Astrocyte (in vitro differentiated cells and primary cell): Measurements from ENCODE around the gene SUGCT. TPM values are rescaled to one million over a fixed set of nuclear protein-coding genes. Genes with fewer than 3 reads are reported as not detected.

Experiments used
- DNase-seq: peaks from one replicate; pipeline ENCODE4 v3.0.0-alpha.2; 2010; ENCODE audit warnings: low read depth
- FAIRE-seq: peaks from 2 replicates; lab custom pipeline; 2011; peaks lifted over from hg19 to GRCh38; lab: Jason Lieb, UNC
- H2AFZ ChIP-seq: 2 replicates; pipeline ENCODE4 v1.6.0; 2012; ENCODE audit warnings: low read depth, low read length, inconsistent platforms
- H3K27ac ChIP-seq: 2 replicates; pipeline ENCODE4 v1.5.1; 2011; ENCODE audit warnings: low read depth, low read length, inconsistent platforms
- H3K27me3 ChIP-seq: 2 replicates; pipeline ENCODE4 v1.6.0; 2011; ENCODE audit warnings: low read length, inconsistent platforms; ENCODE audit not compliant: insufficient read depth
- H3K36me3 ChIP-seq: 2 replicates; pipeline ENCODE4 v1.5.1; 2011; ENCODE audit warnings: low read length, inconsistent platforms; ENCODE audit not compliant: insufficient read depth
- H3K4me1 ChIP-seq: 2 replicates; pipeline ENCODE4 v1.5.1; 2011; ENCODE audit warnings: low read length, inconsistent platforms; ENCODE audit not compliant: insufficient read depth
- H3K4me2 ChIP-seq: 2 replicates; pipeline ENCODE4 v1.6.0; 2012; ENCODE audit warnings: low read length, inconsistent platforms
- H3K4me3 ChIP-seq: 2 replicates; pipeline ENCODE4 v1.5.1; 2011; ENCODE audit warnings: low read depth, mild to moderate bottlenecking, low read length, inconsistent platforms; ENCODE audit not compliant: insufficient read depth
- H3K79me2 ChIP-seq: 2 replicates; pipeline ENCODE4 v1.6.0; 2012; ENCODE audit warnings: mild to moderate bottlenecking, low read length, inconsistent platforms; ENCODE audit not compliant: insufficient read depth
- H3K9ac ChIP-seq: 2 replicates; pipeline ENCODE4 v1.6.0; 2012; ENCODE audit warnings: mild to moderate bottlenecking, low read length, inconsistent platforms
- H3K9me3 ChIP-seq: 2 replicates; pipeline ENCODE4 v1.5.1; 2012; ENCODE audit warnings: low read depth, mild to moderate bottlenecking, low read length, inconsistent platforms; ENCODE audit not compliant: insufficient read depth
- H4K20me1 ChIP-seq: 2 replicates; pipeline ENCODE4 v1.6.0; 2012; ENCODE audit warnings: low read length, inconsistent platforms; ENCODE audit not compliant: insufficient read depth
- H3K27ac Mint-ChIP-seq: one replicate; pipeline ENCODE4 v1.8.0; 2021; ENCODE audit warnings: mild to moderate bottlenecking, mixed read lengths; ENCODE audit not compliant: unreplicated experiment
- H3K27me3 Mint-ChIP-seq: one replicate; pipeline ENCODE4 v1.8.0; 2021; ENCODE audit warnings: low read depth, mixed read lengths; ENCODE audit not compliant: unreplicated experiment
- H3K36me3 Mint-ChIP-seq: one replicate; pipeline ENCODE4 v1.8.0; 2021; ENCODE audit warnings: low read depth, mixed read lengths; ENCODE audit not compliant: unreplicated experiment
- H3K4me1 Mint-ChIP-seq: one replicate; pipeline ENCODE4 v1.8.0; 2021; ENCODE audit warnings: low read depth, mixed read lengths; ENCODE audit not compliant: unreplicated experiment
- H3K4me3 Mint-ChIP-seq: one replicate; pipeline ENCODE4 v1.8.0; 2021; ENCODE audit warnings: mild to moderate bottlenecking, moderate library complexity, mixed read lengths; ENCODE audit not compliant: unreplicated experiment
- H3K9me3 Mint-ChIP-seq: one replicate; pipeline ENCODE4 v1.8.0; 2021; ENCODE audit warnings: mild to moderate bottlenecking, mixed read lengths; ENCODE audit not compliant: unreplicated experiment
- EZH2 ChIP-seq: IDR thresholded peaks from 2 replicates; pipeline ENCODE4 v1.6.1; 2012; ENCODE audit warnings: mild to moderate bottlenecking, low read length, inconsistent platforms; ENCODE audit not compliant: insufficient read depth
- total RNA-seq: library from RNA; stranded (reverse); gene quantifications from 2 replicates; pipeline ENCODE4 v1.2.1, GENCODE V29; 2021
- TF ChIP-seq, protein P1 (sequence below): IDR thresholded peaks from 2 replicates; pipeline ENCODE4 v1.5.1; 2011; ENCODE audit warnings: low read depth, mild to moderate bottlenecking, inconsistent platforms, low read length, moderate library complexity; ENCODE audit not compliant: insufficient read depth

The SUGCT gene
- total RNA-seq, 1 donor from 2014 or later = 15.5 TPM

DNA sequence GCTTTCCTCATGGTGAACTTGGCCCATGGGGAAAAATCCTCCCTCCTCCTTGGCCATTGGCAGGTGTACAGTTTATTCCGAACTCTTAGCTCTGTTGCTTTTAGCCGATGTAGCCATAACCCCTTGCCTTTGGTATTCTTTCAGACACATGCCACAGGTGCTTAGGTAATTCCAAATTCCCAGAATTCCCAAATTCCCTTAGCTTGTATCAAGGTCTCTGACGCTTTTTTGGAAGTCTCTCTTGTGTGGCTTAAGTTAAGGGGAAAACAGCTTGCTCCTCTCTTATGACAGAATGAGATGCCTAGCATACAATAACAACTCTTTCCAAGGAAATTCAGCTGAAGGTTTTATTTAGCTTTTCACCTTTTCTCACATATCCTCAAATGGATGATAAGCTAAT is 68.0 kb downstream of the SUGCT start:
- no peak for FAIRE-seq
- H3K9me3 Mint-ChIP-seq = no peaks in the 10 kb centered on the region

DNA sequence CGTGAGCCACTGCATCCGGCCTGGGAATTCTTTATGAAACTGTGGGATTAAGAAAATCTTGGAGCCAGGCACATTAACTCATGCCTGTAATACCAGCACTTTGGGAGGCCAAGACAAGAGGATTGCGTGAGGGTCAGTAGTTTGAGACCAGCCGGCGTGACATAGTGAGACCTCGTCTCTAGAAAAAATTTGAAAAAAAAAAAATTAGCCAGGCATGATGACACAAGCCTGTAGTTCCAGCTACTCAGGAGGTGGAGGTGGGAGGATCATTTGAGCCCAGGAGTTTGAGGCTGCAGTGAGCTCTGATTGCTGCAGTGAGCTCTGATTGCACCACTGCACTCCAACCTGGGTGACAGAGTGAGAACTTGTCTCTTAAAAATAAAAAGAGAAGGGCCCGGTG is 69.8 kb downstream of the SUGCT start:
- no peaks in the 10 kb centered on the region for H3K79me2 ChIP-seq
- DNase-seq = no peak
- no peak overlapping the region for H3K4me2 ChIP-seq
- no peak overlapping the region for H3K4me3 ChIP-seq
- no peak overlapping the region for H3K27ac ChIP-seq
- Mint-ChIP-seq H3K4me1 (peaks cover 25% of the 10 kb centered on the region), H3K9me3 (no peaks in the 10 kb centered on the region), H3K27ac (no peak overlapping the region), H3K4me3 (no peak overlapping the region), H3K36me3 (no peaks in the 10 kb centered on the region), H3K27me3 (no peaks in the 10 kb centered on the region)
- no peaks in the 10 kb centered on the region for H3K27me3 ChIP-seq
- no peak overlapping the region for H2AFZ ChIP-seq
- H3K9me3 ChIP-seq = no peaks in the 10 kb centered on the region
- no peak for FAIRE-seq
- no peak for TF ChIP-seq EZH2
- TF ChIP-seq, protein P1, sequence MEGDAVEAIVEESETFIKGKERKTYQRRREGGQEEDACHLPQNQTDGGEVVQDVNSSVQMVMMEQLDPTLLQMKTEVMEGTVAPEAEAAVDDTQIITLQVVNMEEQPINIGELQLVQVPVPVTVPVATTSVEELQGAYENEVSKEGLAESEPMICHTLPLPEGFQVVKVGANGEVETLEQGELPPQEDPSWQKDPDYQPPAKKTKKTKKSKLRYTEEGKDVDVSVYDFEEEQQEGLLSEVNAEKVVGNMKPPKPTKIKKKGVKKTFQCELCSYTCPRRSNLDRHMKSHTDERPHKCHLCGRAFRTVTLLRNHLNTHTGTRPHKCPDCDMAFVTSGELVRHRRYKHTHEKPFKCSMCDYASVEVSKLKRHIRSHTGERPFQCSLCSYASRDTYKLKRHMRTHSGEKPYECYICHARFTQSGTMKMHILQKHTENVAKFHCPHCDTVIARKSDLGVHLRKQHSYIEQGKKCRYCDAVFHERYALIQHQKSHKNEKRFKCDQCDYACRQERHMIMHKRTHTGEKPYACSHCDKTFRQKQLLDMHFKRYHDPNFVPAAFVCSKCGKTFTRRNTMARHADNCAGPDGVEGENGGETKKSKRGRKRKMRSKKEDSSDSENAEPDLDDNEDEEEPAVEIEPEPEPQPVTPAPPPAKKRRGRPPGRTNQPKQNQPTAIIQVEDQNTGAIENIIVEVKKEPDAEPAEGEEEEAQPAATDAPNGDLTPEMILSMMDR = no peak
- H3K9ac ChIP-seq = no peak overlapping the region
- no peaks in the 10 kb centered on the region for H4K20me1 ChIP-seq
- peaks cover 12% of the 10 kb centered on the region for H3K4me1 ChIP-seq
- no peaks in the 10 kb centered on the region for H3K36me3 ChIP-seq

More for the DNA sequence above, 68.0 kb downstream of the SUGCT start:
- H3K4me3 ChIP-seq = no peak overlapping the region
- Mint-ChIP-seq H3K4me1 (peaks cover 28% of the 10 kb centered on the region), H3K27ac (peak overlapping the region; percentile 8), H3K36me3 (no peaks in the 10 kb centered on the region), H3K27me3 (no peaks in the 10 kb centered on the region), H3K4me3 (no peak overlapping the region)
- H3K79me2 ChIP-seq = no peaks in the 10 kb centered on the region
- no peaks in the 10 kb centered on the region for H4K20me1 ChIP-seq
- no peak overlapping the region for H3K9ac ChIP-seq
- H3K9me3 ChIP-seq = no peaks in the 10 kb centered on the region
- DNase-seq = peak; percentile 77
- no peaks in the 10 kb centered on the region for H3K36me3 ChIP-seq
- H3K4me1 ChIP-seq = peaks cover 17% of the 10 kb centered on the region
- H3K27me3 ChIP-seq = no peaks in the 10 kb centered on the region
- no peak overlapping the region for H2AFZ ChIP-seq
- TF ChIP-seq, protein P1 = no peak
- TF ChIP-seq EZH2 = no peak
- H3K4me2 ChIP-seq = no peak overlapping the region
- H3K27ac ChIP-seq = no peak overlapping the region

DNA sequence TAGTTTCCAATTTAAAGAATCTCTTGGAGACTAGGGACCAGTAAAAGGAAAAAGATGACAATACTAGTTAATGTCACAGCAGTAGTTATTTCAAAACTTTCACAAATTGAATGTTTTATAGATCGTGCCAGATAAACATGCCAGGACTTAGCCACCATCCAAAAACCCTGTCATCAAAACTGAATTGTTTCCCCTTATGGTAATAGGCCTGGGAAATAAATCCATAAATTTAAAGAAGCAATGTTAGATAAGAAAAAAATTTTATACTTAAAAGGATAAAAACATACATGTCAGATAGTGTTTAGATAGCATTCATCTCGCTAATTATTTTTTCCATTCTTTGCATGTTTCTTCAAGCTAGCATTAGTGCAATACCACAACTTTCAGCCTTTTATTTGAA is 71.2 kb downstream of the SUGCT start:
- no peaks in the 10 kb centered on the region for H3K27me3 ChIP-seq
- H3K9ac ChIP-seq = no peak overlapping the region
- no peaks in the 10 kb centered on the region for H3K9me3 ChIP-seq
- Mint-ChIP-seq H3K27ac (no peak overlapping the region), H3K4me3 (no peak overlapping the region), H3K9me3 (peaks cover 4% of the 10 kb centered on the region), H3K4me1 (peaks cover 12% of the 10 kb centered on the region), H3K36me3 (no peaks in the 10 kb centered on the region), H3K27me3 (no peaks in the 10 kb centered on the region)
- FAIRE-seq (no peak), DNase-seq (peak; percentile 40)
- H3K4me1 ChIP-seq = peaks cover 3% of the 10 kb centered on the region
- H3K4me2 ChIP-seq = no peak overlapping the region
- H3K36me3 ChIP-seq = no peaks in the 10 kb centered on the region
- no peaks in the 10 kb centered on the region for H3K79me2 ChIP-seq
- TF ChIP-seq EZH2 = no peak
- TF ChIP-seq, protein P1 = no peak
- no peak overlapping the region for H2AFZ ChIP-seq
- H4K20me1 ChIP-seq = no peaks in the 10 kb centered on the region
- H3K4me3 ChIP-seq = no peak overlapping the region
- H3K27ac ChIP-seq = no peak overlapping the region
